MCF 10A (cell line): ENCODE results near the gene FAM50A. TPM values are rescaled to one million over a fixed set of nuclear protein-coding genes. Genes with fewer than 3 reads are reported as not detected.
"Not testable (repeated sequence)": the region's sequence is repeated elsewhere in the genome, so short reads cannot be mapped to it uniquely, and the experiment has no call there.

Source experiments
- BruUV-seq: library from RNA; stranded (reverse); fragments of 400-500 nt; replicated peaks from 2 replicates; lab custom pipeline; 2021; lab: Mats Ljungman, UMichigan
- CTCF ChIA-PET: fragments of 300-600 bp; sonication (Branson Sonifier 250); formaldehyde crosslinking; extraction: SDS; loops from one replicate; lab custom pipeline; 2021; ENCODE audit warnings: antibody characterized with exemption, inconsistent platforms; lab: Yijun Ruan, JAX
- POLR2A ChIA-PET: fragments of 300-600, 350-650 bp; sonication (Branson Sonifier 250); formaldehyde crosslinking; extraction: SDS; loops from one replicate; lab custom pipeline; 2020; ENCODE audit warnings: antibody characterized with exemption, inconsistent platforms; lab: Yijun Ruan, JAX
- DNase-seq: peaks from one replicate; pipeline ENCODE4 v3.0.0-alpha.2; 2018; ENCODE audit not compliant: unreplicated experiment
- H3K27ac Mint-ChIP-seq: one replicate; pipeline ENCODE4 v1.8.0; 2022; ENCODE audit warnings: mild to moderate bottlenecking, low read depth, mixed read lengths; ENCODE audit not compliant: unreplicated experiment
- H3K27me3 Mint-ChIP-seq: one replicate; pipeline ENCODE4 v1.8.0; 2022; ENCODE audit warnings: mixed read lengths; ENCODE audit not compliant: insufficient read depth, unreplicated experiment
- H3K36me3 Mint-ChIP-seq: one replicate; pipeline ENCODE4 v1.8.0; 2022; ENCODE audit warnings: mild to moderate bottlenecking, moderate library complexity, mixed read lengths; ENCODE audit not compliant: insufficient read depth, unreplicated experiment
- H3K4me1 Mint-ChIP-seq: one replicate; pipeline ENCODE4 v1.8.0; 2022; ENCODE audit warnings: mixed read lengths; ENCODE audit not compliant: insufficient read depth, unreplicated experiment
- H3K4me3 Mint-ChIP-seq: one replicate; pipeline ENCODE4 v1.8.0; 2022; ENCODE audit warnings: mild to moderate bottlenecking, moderate library complexity, mixed read lengths; ENCODE audit not compliant: unreplicated experiment
- H3K9me3 Mint-ChIP-seq: one replicate; pipeline ENCODE4 v1.8.0; 2022; ENCODE audit warnings: mixed read lengths; ENCODE audit not compliant: unreplicated experiment
- intact Hi-C: fragments of 100-400 bp; cut with micrococcal nuclease; formaldehyde crosslinking; loops from 2 replicates; pipeline ENCODE4 v1.14.1; 2022
- total RNA-seq: library from RNA; stranded (reverse); gene quantifications from 2 replicates; pipeline ENCODE4 v1.2.3, GENCODE V29; 2022
- TF ChIP-seq, protein P1 (sequence below): fragments of 200-600 bp; IDR thresholded peaks from one replicate; pipeline ENCODE4 v1.8.0; 2022; ENCODE audit warnings: antibody characterized with exemption, mild to moderate bottlenecking; ENCODE audit not compliant: unreplicated experiment

FAM50A gene
- total RNA-seq, 1 experiment from 2014 or later: 62.1 TPM

DNA sequence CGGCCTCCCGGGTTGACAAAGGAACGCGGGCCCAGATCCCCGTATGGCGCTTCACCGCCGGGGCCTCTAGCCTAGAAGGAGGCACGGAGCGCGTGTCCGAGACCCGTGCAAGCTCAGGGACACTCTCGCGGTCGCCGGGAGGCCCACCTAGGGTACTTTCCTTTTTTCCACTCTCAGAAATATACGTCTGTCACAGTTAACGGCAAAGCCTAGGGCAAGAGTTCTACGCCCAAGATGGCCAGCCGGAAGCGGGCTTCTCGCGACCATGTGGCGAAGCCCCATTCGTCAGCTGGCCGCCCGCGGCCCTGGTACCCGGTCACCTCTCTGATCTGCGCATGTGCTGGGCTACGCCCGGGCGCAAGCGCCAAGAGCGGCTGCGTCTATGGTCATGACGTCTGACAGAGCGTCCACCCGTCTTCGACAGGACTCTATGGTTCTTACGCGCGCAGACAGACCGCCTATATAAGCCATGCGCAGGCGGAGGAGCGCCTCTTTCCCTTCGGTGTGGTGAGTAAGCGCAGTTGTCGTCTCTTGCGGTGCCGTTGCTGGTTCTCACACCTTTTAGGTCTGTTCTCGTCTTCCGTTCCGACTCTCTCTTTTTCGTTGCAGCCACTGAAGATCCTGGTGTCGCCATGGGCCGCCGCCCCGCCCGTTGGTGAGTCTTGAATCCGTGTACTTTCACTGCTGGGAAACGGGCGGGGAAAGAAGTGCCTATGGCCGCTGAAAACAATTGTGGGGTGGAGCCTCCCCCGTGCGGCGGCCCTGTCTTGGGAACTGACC is 45.9 kb upstream of the FAM50A start, which contains the start of gene RPL10:
TSS of gene RPL10 (plus strand) at position 490 of the 780 bp plus-strand sequence. CDS start at position 633, 143 bp downstream.
- CTCF ChIA-PET: interaction anchor here (0.7 to 3.3 kb wide), 3 partner anchors 12 to 146 kb away, joined by 3 to 21 read pairs (median 4); partner anchors contain the start of gene FLNA
- Mint-ChIP-seq H3K27me3 (no peaks in the 10 kb centered on the region), H3K27ac (peak within 1 kb of the TSS; percentile 97), H3K4me1 (peaks cover 5% of the 10 kb centered on the region), H3K4me3 (peak within 1 kb of the TSS; percentile 92), H3K9me3 (no peaks in the 10 kb centered on the region), H3K36me3 (peaks cover 50% of the 10 kb centered on the region)
- TF ChIP-seq, protein P1, sequence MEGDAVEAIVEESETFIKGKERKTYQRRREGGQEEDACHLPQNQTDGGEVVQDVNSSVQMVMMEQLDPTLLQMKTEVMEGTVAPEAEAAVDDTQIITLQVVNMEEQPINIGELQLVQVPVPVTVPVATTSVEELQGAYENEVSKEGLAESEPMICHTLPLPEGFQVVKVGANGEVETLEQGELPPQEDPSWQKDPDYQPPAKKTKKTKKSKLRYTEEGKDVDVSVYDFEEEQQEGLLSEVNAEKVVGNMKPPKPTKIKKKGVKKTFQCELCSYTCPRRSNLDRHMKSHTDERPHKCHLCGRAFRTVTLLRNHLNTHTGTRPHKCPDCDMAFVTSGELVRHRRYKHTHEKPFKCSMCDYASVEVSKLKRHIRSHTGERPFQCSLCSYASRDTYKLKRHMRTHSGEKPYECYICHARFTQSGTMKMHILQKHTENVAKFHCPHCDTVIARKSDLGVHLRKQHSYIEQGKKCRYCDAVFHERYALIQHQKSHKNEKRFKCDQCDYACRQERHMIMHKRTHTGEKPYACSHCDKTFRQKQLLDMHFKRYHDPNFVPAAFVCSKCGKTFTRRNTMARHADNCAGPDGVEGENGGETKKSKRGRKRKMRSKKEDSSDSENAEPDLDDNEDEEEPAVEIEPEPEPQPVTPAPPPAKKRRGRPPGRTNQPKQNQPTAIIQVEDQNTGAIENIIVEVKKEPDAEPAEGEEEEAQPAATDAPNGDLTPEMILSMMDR: no peak
- POLR2A ChIA-PET: interaction anchor here (0.6 to 4.7 kb wide), 24 partner anchors 12 to 427 kb away, joined by 3 to 100 read pairs (median 6); partner anchors contain the start of genes ATP6AP1, DNASE1L1, EMD and FAM3A
- peak; percentile 93 for DNase-seq
- BruUV-seq: no TSS peak
- intact Hi-C loops: loop anchor here (5.0 kb wide), 1 partner anchor 134 kb away; no protein-coding TSS in a partner anchor

DNA sequence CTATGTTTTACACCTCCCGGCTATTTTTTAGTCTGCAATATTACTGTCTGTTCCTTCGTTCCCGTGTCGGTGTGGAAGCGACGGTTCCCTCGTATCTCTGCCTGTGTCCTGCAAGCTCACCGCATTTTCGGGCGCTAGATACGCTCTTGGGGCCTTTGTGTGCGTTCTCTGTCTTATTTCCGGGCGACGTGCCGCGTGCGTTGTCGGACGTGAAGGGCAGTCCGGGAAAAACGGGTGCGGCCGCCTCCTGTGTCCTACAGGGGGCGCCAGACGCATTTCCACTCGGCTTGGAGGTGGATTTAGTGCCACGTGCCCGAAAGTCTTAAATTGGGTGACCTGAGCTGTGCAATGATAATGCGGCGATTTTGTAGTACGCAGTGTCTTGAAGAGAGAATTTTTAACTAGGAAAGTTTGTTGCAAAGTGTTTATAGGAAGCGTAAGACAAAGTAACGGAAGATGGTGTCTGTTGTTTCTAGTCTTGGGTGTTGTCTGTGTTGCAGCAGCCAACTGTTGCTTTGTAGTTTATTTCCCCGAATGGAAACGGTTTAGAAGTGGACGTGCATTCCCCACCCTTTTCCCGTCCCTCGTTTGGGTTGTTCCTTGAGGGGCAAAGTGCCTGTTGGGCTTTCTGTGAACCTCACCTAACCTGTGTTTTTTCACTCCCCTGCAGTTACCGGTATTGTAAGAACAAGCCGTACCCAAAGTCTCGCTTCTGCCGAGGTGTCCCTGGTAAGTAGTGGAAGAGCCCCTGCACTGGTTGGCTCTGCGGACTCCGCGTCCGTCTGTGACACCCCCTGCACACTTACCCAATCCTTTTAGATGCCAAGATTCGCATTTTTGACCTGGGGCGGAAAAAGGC is 45.0 kb upstream of the FAM50A start:
- peak overlapping the region; percentile 97 for H3K27ac Mint-ChIP-seq
- H3K9me3 Mint-ChIP-seq: no peaks in the 10 kb centered on the region
- ChIA-PET POLR2A (interaction anchor here (0.6 to 4.7 kb wide), 24 partner anchors 11 to 428 kb away, joined by 3 to 100 read pairs (median 6); partner anchors contain the start of genes ATP6AP1, DNASE1L1, EMD and FLNA), CTCF (interaction anchor here (0.6 to 3.3 kb wide), 10 partner anchors 9 to 555 kb away, joined by 3 to 21 read pairs (median 4); partner anchors contain the start of gene FLNA)
- BruUV-seq: TSS peak; percentile 72
- H3K36me3 Mint-ChIP-seq: peaks cover 51% of the 10 kb centered on the region
- peak; percentile 77 for DNase-seq
- H3K4me3 Mint-ChIP-seq: peak overlapping the region; percentile 92
- intact Hi-C loops: loop anchor here (5.0 kb wide), 1 partner anchor 133 kb away; no protein-coding TSS in a partner anchor
- peaks cover 5% of the 10 kb centered on the region for H3K4me1 Mint-ChIP-seq
- H3K27me3 Mint-ChIP-seq: no peaks in the 10 kb centered on the region
- TF ChIP-seq, protein P1: peak; percentile 42

DNA sequence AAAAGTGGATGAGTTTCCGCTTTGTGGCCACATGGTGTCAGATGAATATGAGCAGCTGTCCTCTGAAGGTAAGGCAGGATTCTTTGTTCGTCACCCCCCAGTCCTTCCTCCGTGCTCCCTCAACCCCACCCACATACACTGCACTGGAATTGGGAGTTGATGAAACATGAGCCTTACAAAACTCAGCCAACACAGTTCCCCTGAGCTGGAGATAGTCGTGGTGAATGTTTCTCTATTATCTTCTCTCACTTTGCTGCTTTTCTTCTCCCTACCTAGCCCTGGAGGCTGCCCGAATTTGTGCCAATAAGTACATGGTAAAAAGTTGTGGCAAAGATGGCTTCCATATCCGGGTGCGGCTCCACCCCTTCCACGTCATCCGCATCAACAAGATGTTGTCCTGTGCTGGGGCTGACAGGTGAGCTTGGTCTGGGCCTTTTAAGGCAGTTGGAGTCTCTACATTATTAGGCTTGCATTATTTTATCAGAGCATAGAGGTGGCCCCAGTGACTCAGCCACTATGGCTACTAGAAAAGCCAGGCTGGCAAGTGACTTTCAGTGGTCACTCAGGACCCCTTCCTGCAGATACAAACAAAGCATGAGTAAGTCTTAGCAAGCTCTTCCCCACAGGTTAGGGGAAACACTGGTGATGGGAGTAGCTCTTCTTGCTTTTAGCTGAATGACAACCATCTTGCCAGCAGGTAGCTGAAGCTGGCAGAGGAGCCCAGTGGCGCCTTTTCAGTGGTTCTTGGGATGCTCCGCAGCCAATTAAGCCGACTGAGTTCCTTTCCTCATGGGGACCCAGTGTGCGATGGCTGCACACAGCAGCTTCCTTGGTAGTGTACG is 44.2 kb upstream of the FAM50A start:
- no peaks in the 10 kb centered on the region for H3K9me3 Mint-ChIP-seq
- H3K4me3 Mint-ChIP-seq: peak overlapping the region; percentile 92
- H3K27me3 Mint-ChIP-seq: no peaks in the 10 kb centered on the region
- ChIA-PET CTCF (interaction anchor here (0.7 to 1.6 kb wide), 6 partner anchors 11 to 83 kb away, joined by 3 to 7 read pairs (median 4); partner anchors contain the start of gene FAM50A), POLR2A (interaction anchor here (0.7 to 4.7 kb wide), 13 partner anchors 10 to 142 kb away, joined by 3 to 100 read pairs (median 6); partner anchors contain the start of genes ATP6AP1, DNASE1L1, FLNA and SLC10A3)
- DNase-seq: peak; percentile 9
- peak overlapping the region; percentile 97 for H3K27ac Mint-ChIP-seq
- intact Hi-C loops: loop anchor here (5.0 kb wide), 1 partner anchor 133 kb away; no protein-coding TSS in a partner anchor
- TF ChIP-seq, protein P1: no peak
- H3K4me1 Mint-ChIP-seq: peaks cover 5% of the 10 kb centered on the region
- BruUV-seq: no TSS peak
- H3K36me3 Mint-ChIP-seq: peaks cover 51% of the 10 kb centered on the region

DNA sequence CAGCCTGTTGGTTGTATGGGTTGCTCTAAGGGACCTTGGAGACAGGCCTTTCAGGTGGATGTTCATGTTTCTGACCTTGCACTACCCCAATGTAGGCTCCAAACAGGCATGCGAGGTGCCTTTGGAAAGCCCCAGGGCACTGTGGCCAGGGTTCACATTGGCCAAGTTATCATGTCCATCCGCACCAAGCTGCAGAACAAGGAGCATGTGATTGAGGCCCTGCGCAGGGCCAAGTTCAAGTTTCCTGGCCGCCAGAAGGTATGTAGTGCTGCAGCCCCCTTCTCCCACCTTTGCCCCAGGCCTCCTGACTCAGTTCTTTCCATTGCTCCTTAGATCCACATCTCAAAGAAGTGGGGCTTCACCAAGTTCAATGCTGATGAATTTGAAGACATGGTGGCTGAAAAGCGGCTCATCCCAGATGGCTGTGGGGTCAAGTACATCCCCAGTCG is 43.5 kb upstream of the FAM50A start:
- H3K9me3 Mint-ChIP-seq, DNase-seq, H3K4me1 Mint-ChIP-seq, H3K27ac Mint-ChIP-seq, H3K27me3 Mint-ChIP-seq, BruUV-seq, intact Hi-C loops: not testable (repeated sequence)
- POLR2A ChIA-PET: interaction anchor here (0.9 to 4.7 kb wide), 5 partner anchors 10 to 141 kb away, joined by 5 to 100 read pairs (median 6); partner anchors contain the start of genes DNASE1L1, FLNA and TAFAZZIN
- peaks cover 51% of the 10 kb centered on the region for H3K36me3 Mint-ChIP-seq
- CTCF ChIA-PET: interaction anchor here (0.7 to 1.9 kb wide), 5 partner anchors 10 to 133 kb away, joined by 3 to 7 read pairs (median 4); partner anchors contain the start of gene FAM50A
- peak overlapping the region; percentile 92 for H3K4me3 Mint-ChIP-seq
